ENCODE results near the gene NFASC.

DNA sequence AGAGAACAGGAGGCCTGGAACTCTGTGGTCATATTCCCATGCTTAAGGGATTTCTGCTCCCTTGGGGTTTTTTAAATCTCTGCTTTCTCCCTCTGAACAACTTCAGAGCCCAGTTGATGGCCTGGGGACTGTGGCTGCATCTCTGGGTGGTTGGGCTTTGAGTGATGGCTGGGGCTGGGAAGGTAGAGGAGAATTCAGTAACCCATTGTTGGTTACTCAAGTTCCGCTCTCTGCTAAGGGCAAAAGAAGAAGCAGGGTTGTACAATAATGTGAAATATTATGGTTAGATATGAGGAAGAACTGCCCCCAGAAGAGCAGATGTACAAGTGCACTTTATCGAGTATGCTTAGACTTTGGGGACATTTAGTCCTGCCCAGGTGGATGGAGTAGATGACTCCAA lies 100.3 kb downstream of the NFASC start:
- no peak for TF ChIP-seq CTCF (IDR thresholded peaks at IDR 0.05; ENCODE audit: low read length)
- TF ChIP-seq EZH2 (optimal IDR thresholded peaks at IDR 0.05; ENCODE audit: low read depth, low read length), result no peak
- TF ChIP-seq EZH2phosphoT487 (IDR thresholded peaks at IDR 0.05; ENCODE audit: low read length), result no peak

Measured in MM.1S (cell line).